SK-N-SH treated with all-trans-retinoic acid at 6 μM for 48 hours (cell line): ENCODE measurements around the gene ZBTB32.

ENCODE experiments used
- ATAC-seq: fragments of 200-7000 bp; cut with Tn5 transposase; 3 replicates; pipeline ENCODE4 v1.9.1; 2020; ENCODE audit warnings: mild to moderate bottlenecking, moderate library complexity
- CSDC2 ChIP-seq: fragments of 250-450 bp; sonication (Bioruptor Pico); IDR thresholded peaks from 2 replicates; pipeline ENCODE4 v1.5.0; 2020; ENCODE audit warnings: mild to moderate bottlenecking, moderate library complexity
- CSRNP3 ChIP-seq: fragments of 250-450 bp; sonication (Bioruptor Pico); IDR thresholded peaks from 2 replicates; pipeline ENCODE4 v1.5.1; 2021; ENCODE audit warnings: mild to moderate bottlenecking, moderate library complexity
- ESRRG ChIP-seq: fragments of 250-450 bp; sonication (Bioruptor Pico); IDR thresholded peaks from 2 replicates; pipeline ENCODE4 v1.6.1; 2021; ENCODE audit warnings: mild to moderate bottlenecking
- GLIS3 ChIP-seq: fragments of 250-450 bp; sonication (Bioruptor Pico); IDR thresholded peaks from 2 replicates; pipeline ENCODE4 v1.5.0; 2020; ENCODE audit warnings: mild to moderate bottlenecking, moderate library complexity
- ISL1 ChIP-seq: fragments of 250-450 bp; sonication (Bioruptor Pico); IDR thresholded peaks from 2 replicates; pipeline ENCODE4 v2.1.2; 2022; ENCODE audit warnings: mild to moderate bottlenecking, moderate library complexity
- OSR1 ChIP-seq: fragments of 250-450 bp; sonication (Bioruptor Pico); IDR thresholded peaks from 2 replicates; pipeline ENCODE4 v1.8.0; 2022; ENCODE audit warnings: moderate library complexity, mild to moderate bottlenecking, inconsistent platforms
- POU6F1 ChIP-seq: fragments of 250-450 bp; sonication (Bioruptor Pico); IDR thresholded peaks from 2 replicates; pipeline ENCODE4 v1.8.0; 2021; ENCODE audit warnings: low read depth, mild to moderate bottlenecking, moderate library complexity, borderline replicate concordance
- RARB ChIP-seq: fragments of 250-450 bp; sonication (Bioruptor Pico); IDR thresholded peaks from 2 replicates; pipeline ENCODE4 v1.8.0; 2021; ENCODE audit warnings: mild to moderate bottlenecking, moderate library complexity
- TCF4 ChIP-seq: fragments of 250-450 bp; sonication (Bioruptor Pico); IDR thresholded peaks from 2 replicates; pipeline ENCODE4 v1.8.0; 2021; ENCODE audit warnings: mild to moderate bottlenecking, moderate library complexity, borderline replicate concordance
- ZC3H10 ChIP-seq: fragments of 250-450 bp; sonication (Bioruptor Pico); IDR thresholded peaks from 2 replicates; pipeline ENCODE4 v1.5.1; 2021; ENCODE audit warnings: mild to moderate bottlenecking, moderate library complexity
- ZFP3 ChIP-seq: fragments of 250-450 bp; sonication (Bioruptor Pico); IDR thresholded peaks from 2 replicates; pipeline ENCODE4 v1.5.0; 2020; ENCODE audit warnings: mild to moderate bottlenecking, moderate library complexity
- ZFP30 ChIP-seq: fragments of 450-650 bp; formaldehyde crosslinking; IDR thresholded peaks from 2 replicates; pipeline ENCODE4 v1.5.0; 2022; ENCODE audit warnings: mild to moderate bottlenecking, moderate library complexity
- ZNF565 ChIP-seq: fragments of 450-650 bp; formaldehyde crosslinking; conservative IDR thresholded peaks from 2 replicates; pipeline ENCODE4 v1.5.0; 2020; ENCODE audit warnings: low read depth, mild to moderate bottlenecking, moderate library complexity
- ZNF8 ChIP-seq: fragments of 450-650 bp; formaldehyde crosslinking; IDR thresholded peaks from 2 replicates; pipeline ENCODE4 v1.5.0; 2020; ENCODE audit warnings: mild to moderate bottlenecking, moderate library complexity
- TF ChIP-seq, protein P1 (sequence below): fragments of 250-450 bp; sonication (Bioruptor Pico); IDR thresholded peaks from 2 replicates; pipeline ENCODE4 v1.5.0; 2020; ENCODE audit warnings: mild to moderate bottlenecking, moderate library complexity

The ZBTB32 gene

DNA sequence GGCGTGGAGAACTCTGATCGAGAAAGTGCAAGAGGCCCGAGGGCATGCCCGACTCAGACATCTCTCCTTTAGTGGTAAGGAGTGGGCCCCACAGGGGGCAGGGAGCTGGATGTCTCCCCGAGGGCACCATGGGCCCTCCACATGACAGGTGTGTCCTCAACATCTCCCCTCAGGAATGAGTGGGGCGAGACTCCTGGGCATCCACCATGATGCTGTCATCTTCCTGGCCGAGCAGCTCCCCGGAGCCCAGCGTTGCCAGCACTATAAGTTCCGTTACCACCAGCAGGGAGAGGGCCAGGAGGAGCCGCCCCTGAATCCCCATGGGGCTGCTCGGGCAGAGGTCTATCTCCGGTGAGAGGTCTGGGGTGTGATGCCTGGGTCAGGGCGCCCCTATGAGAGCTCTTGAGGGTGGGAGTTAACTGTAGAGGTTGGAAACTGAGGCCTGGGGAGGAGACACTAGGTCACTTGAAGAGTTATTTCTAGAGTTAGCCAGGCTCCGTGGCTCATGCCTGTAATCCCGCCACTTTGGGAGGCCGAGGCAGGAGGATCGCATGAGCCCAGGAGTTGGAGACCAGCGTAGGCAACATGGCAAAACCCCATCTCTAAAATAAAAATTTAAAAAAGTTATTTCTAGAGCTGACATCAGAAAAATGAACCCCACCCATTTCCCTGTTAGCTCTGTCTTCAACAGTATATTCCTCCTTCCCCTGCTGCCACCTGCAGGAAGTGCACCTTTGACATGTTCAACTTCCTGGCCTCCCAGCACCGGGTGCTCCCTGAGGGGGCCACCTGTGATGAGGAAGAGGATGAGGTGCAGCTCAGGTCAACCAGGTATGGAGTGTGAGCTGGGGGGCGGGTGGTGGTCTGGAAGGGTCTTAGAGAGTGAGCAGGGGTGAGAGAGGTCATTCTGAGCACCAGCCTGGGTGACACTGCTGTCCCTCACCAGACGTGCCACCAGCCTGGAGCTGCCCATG is 32.8 kb downstream of the ZBTB32 start:
- TF ChIP-seq ESRRG (CRISPR knock-in tag) (no peak), ZFP30 (CRISPR knock-in tag) (no peak), GLIS3 (CRISPR knock-in tag) (no peak), CSDC2 (CRISPR knock-in tag) (no peak), CSRNP3 (no peak), TCF4 (CRISPR knock-in tag) (no peak), ZC3H10 (CRISPR knock-in tag) (no peak), ISL1 (CRISPR knock-in tag) (no peak), POU6F1 (CRISPR knock-in tag) (no peak)
- no peak for ATAC-seq

GRCh38 chr19:35738021-35738886 is 33.9 kb downstream of the ZBTB32 start:
- no peak for ATAC-seq

More at GRCh38 chr19:35738021-35738886, 33.9 kb downstream of the ZBTB32 start:
- TF ChIP-seq ZNF565 (CRISPR knock-in tag) (no peak), ZFP3 (CRISPR knock-in tag) (no peak), CSRNP3 (no peak), OSR1 (no peak), POU6F1 (CRISPR knock-in tag) (no peak), RARB (no peak), ZNF8 (CRISPR knock-in tag) (no peak), CSDC2 (CRISPR knock-in tag) (no peak), ISL1 (CRISPR knock-in tag) (no peak)
- TF ChIP-seq, protein P1, sequence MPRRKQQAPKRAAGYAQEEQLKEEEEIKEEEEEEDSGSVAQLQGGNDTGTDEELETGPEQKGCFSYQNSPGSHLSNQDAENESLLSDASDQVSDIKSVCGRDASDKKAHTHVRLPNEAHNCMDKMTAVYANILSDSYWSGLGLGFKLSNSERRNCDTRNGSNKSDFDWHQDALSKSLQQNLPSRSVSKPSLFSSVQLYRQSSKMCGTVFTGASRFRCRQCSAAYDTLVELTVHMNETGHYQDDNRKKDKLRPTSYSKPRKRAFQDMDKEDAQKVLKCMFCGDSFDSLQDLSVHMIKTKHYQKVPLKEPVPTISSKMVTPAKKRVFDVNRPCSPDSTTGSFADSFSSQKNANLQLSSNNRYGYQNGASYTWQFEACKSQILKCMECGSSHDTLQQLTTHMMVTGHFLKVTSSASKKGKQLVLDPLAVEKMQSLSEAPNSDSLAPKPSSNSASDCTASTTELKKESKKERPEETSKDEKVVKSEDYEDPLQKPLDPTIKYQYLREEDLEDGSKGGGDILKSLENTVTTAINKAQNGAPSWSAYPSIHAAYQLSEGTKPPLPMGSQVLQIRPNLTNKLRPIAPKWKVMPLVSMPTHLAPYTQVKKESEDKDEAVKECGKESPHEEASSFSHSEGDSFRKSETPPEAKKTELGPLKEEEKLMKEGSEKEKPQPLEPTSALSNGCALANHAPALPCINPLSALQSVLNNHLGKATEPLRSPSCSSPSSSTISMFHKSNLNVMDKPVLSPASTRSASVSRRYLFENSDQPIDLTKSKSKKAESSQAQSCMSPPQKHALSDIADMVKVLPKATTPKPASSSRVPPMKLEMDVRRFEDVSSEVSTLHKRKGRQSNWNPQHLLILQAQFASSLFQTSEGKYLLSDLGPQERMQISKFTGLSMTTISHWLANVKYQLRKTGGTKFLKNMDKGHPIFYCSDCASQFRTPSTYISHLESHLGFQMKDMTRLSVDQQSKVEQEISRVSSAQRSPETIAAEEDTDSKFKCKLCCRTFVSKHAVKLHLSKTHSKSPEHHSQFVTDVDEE (CRISPR knock-in tag) = no peak
- TF ChIP-seq, all 23 proteins: peak for 0
